Measurements from ENCODE around the gene COL21A1. TPM values are rescaled to one million over a fixed set of nuclear protein-coding genes. Genes with fewer than 3 reads are reported as not detected.

COL21A1 gene
- total RNA-seq, 1 experiment from 2014 or later, result 3.3 TPM

- intact Hi-C loops (cut with micrococcal nuclease; ENCODE audit: unreplicated experiment), result loop anchor here (5.0 to 10.0 kb wide), 3 partner anchors 405 to 1012 kb away; no protein-coding TSS in a partner anchor
- no TSS peak for BruUV-seq (replicated peaks)
- ATAC-seq, result no peak
- no peak for DNase-seq (ENCODE audit: low read depth, low spot score)
- ChIA-PET CTCF (no interaction called here), POLR2A (no interaction called here)
- H3K9me3 ChIP-seq (ENCODE audit: control insufficient read depth, insufficient read depth, low read depth, low read length), result no peaks in the 10 kb centered on the region
- no peaks in the 10 kb centered on the region for H3K36me3 ChIP-seq (ENCODE audit: control insufficient read depth, insufficient read depth, low read length)
- TF ChIP-seq CTCF (IDR thresholded peaks at IDR 0.05), result no peak
- TF ChIP-seq SIN3A (IDR thresholded peaks at IDR 0.05; ENCODE audit: borderline replicate concordance, insufficient read depth, low read depth, low read length), result no peak
- TF ChIP-seq POLR2AphosphoS5 (IDR thresholded peaks at IDR 0.05; ENCODE audit: low read depth, low read length), result no peak
- TF ChIP-seq REST (IDR thresholded peaks at IDR 0.05; ENCODE audit: insufficient read depth in 1 of 2, low read depth in 2 of 2, low read length in 1 of 2), result no peak
- no peak for TF ChIP-seq TCF7L2 (IDR thresholded peaks at IDR 0.05; ENCODE audit: low read depth, low read length)
- H3K27me3 ChIP-seq (ENCODE audit: control insufficient read depth, insufficient read depth, low read length), result no peaks in the 10 kb centered on the region
- in situ Hi-C loops (cut with HindIII; ENCODE audit: low pct_unique_long_range_greater_than_20kb, low sequenced_read_pairs), result no loop called here
- peaks cover 5% of the 10 kb centered on the region; the same call in 1 of the 2 replicates for H3K4me1 ChIP-seq (ENCODE audit: control insufficient read depth, insufficient read depth, low read length)
- H3K27ac ChIP-seq (ENCODE audit: low read length), result no peak overlapping the region
- no peak overlapping the region for H3K4me3 ChIP-seq (ENCODE audit: low read depth in 2 of 2, low read length in 2 of 2)
Measured at GRCh38 chr6:56289721-56290120, 42.3 kb upstream of the COL21A1 start.

- no peaks in the 10 kb centered on the region for H3K27me3 ChIP-seq (ENCODE audit: control insufficient read depth, insufficient read depth, low read length)
- DNase-seq (ENCODE audit: low read depth, low spot score) (no peak), ATAC-seq (no peak)
- CTCF ChIA-PET, result interaction anchor here (0.6 kb wide), 1 partner anchor 305 kb away, joined by 4 read pairs; no protein-coding TSS in a partner anchor
- in situ Hi-C loops (cut with HindIII; ENCODE audit: low pct_unique_long_range_greater_than_20kb, low sequenced_read_pairs), result no loop called here
- no peaks in the 10 kb centered on the region for H3K9me3 ChIP-seq (ENCODE audit: control insufficient read depth, insufficient read depth, low read depth, low read length)
- no peaks in the 10 kb centered on the region for H3K36me3 ChIP-seq (ENCODE audit: control insufficient read depth, insufficient read depth, low read length)
- H3K4me3 ChIP-seq (ENCODE audit: low read depth in 2 of 2, low read length in 2 of 2), result no peak overlapping the region
- no peak for TF ChIP-seq CTCF (IDR thresholded peaks at IDR 0.05)
- TF ChIP-seq REST (IDR thresholded peaks at IDR 0.05; ENCODE audit: insufficient read depth in 1 of 2, low read depth in 2 of 2, low read length in 1 of 2), result no peak
- no peak for TF ChIP-seq SIN3A (IDR thresholded peaks at IDR 0.05; ENCODE audit: borderline replicate concordance, insufficient read depth, low read depth, low read length)
- TF ChIP-seq TCF7L2 (IDR thresholded peaks at IDR 0.05; ENCODE audit: low read depth, low read length), result no peak
- no TSS peak for BruUV-seq (replicated peaks)
- POLR2A ChIA-PET, result no interaction called here
- H3K4me1 ChIP-seq (ENCODE audit: control insufficient read depth, insufficient read depth, low read length), result peaks cover 5% of the 10 kb centered on the region; the same call in 1 of the 2 replicates
- H3K27ac ChIP-seq (ENCODE audit: low read length), result no peak overlapping the region
- intact Hi-C loops (cut with micrococcal nuclease; ENCODE audit: unreplicated experiment), result no loop called here
Measured at GRCh38 chr6:56288347-56288746, 41.0 kb upstream of the COL21A1 start.

All from Panc1 (cell line).